GM21423 (cell line): Measurements from ENCODE around the gene ABHD17B.

Experiments used
- ATAC-seq: cut with Tn5 transposase; IDR thresholded peaks from one replicate; pipeline ENCODE4 v1.9.1; 2021; ENCODE audit warnings: mild to moderate bottlenecking, moderate library complexity; ENCODE audit not compliant: unreplicated experiment

The ABHD17B gene

DNA sequence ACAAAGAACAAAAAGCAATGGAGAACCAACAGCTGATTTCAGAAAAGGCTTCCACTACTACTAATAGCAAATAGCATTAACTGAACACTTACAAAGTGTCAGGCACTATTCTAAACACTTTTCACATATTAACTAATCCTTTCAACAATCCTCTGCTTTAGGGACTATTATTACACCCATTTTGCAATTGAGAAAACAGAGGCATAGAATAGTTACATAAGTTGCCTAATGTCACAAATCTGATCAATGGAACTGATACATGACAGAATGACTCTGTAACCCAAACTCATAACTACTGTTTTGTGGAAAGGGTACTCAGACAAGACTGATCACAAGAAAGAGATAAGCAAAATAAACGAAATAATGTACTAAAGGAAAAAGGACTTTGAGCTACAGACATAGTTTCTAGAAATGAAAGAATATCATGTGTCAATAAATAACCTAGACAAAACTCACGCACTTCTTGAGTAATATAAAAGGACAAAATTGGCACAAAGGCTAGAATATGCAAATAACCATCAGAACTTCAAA, 31.3 kb downstream of the ABHD17B start:
- no peak for ATAC-seq

DNA sequence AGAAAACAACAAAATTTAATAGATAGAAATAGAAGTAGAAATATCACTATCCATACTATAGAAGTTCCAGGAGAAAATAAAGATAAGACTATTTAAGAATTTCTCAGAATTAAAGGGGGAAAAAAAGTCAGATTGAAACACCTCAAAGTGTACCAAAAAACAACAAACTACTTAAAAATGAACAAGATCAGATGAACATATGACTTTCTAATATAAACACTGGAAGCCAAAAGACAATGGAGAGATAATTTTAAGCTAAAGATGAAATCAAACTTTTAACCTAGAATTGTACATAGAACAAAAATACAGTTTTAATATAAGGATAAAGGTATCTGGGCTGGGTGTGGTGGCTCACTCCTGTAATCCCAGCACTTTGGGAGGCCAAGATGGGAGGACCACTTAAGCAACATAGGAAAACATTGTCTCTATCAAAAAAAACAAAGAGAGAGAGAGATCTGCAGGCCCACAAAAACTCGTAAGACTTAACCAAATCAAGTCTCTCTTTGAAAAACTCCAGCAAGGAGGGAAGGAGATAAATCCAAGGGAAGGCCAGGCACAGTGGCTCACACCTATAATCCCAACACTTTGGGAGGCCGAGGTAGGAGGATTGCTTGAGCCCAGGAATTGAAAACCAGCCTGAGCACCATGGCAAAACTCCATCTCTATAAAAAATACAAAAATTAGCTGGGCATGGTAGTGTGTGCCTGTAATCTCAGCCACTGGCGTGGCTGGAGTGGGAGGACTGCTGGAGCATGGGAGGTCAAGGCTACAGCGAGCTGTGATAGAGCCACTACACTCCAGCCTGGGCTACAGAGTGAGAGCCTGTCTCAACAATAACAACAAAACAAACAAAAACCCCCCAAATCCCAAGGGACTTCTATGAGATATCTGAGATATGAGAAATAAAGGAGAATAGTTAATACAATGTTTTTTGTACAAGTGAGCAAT, 32.4 kb downstream of the ABHD17B start:
- ATAC-seq, result no peak

DNA sequence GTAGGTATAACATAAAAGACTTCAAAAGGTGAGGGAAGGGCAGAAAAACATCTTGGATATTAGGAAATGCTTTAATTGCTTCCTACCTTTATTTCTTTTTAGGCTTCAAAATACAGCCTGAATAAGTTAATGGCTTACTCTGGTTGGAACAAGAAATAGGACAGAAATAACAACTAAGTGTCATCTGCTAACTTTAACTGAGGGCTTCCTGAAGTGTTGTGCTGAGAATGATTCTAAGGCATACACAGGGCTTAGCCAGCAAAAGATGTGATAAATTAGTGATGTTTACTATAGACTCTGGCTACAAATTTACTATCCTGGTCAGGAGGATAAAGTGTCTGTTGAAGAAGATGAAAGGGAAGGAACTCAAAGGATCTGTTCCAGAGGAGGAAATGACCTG, 34.2 kb downstream of the ABHD17B start:
- no peak for ATAC-seq

DNA sequence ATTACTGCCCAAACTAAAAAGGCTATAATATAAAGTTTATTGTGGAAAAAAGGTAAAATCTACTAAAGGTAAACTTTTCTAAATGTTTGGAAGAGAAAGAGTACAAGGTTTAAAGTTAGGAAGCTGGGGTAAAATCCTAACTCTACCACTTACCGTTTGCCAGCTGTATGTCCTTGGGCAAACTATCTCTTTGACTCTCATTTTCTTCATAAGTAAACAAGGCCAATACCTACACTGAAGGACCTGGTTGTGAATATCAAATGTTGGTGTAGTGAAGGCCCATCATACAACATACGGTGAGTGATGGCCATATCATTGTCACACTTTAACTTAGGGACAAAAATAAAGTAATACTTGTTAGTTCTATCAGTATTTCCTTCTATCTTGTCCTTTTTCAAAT, 34.9 kb downstream of the ABHD17B start:
- ATAC-seq, result no peak

DNA sequence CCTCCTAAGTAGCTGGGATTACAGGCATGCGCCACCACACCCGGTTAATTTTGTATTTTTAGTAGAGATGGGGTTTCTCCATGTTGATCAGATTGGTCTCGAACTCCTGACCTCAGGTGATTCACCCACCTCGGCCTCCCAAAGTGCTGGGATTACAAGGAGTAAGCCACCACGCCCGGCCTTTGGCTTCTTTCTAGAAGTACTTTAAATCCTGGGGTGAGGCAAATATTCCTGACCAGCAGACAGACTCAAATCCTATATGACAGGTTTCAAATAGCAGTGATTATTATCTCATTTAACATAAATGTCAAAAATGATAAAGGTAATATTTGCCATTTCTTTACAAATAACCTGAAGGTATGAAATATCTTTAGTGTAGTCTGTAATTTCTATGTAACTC, 35.6 kb downstream of the ABHD17B start:
- ATAC-seq, result no peak

DNA sequence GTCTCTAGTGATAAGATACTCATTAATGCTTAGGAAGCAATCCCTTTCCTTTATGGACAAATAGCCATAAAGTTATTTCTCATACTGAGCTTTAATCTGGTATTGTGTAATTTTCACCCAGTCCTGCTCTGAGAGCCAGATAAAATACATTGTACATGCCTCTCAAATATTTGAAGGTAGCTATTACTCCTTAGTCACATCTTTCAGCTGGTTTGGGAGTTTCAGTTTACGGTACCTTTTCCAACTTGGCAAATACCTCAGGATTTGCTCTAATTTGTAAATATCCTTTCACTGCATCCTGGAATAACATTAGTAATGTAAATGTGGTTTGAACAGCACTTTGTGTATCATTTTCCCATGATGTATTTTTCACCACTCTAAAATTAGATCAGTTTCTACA, 47.4 kb downstream of the ABHD17B start:
- no peak for ATAC-seq

DNA sequence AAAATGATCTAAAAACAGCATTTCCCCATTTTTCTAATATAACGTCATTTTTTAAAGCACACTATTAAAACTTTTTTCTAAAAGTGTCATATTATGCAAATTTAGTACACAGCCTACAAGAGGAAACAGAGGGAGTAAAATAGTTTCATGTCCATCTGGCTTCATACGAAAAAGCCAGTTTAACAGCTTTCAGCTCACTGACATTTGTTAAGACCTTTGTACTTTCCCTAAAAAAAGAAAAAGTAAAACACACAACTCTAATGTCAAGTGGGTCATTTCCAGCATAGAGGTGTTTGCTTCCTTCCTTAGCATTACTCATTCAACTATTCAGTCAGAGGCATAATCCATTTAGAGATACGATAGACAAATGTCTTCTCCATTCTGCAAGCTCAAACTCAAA, 49.4 kb downstream of the ABHD17B start:
- no peak for ATAC-seq

DNA sequence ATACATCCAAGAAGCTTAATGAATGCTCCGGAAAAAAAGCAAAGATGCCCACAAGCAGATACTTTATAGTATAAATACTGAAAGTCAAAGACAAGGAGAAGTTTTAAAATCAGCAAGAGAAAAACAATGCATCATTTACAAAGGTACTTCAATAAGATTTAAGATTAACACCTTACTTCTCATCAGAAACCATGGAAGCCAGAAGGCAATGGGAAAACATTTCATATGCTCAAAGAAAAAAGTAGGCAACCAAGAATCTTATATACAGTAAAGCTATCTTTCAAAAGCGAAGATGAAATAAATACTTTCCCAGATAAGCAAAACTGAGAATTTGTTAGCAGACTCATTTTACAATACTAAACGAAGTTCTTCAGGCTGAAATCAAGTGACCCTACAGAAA, 51.1 kb downstream of the ABHD17B start:
- ATAC-seq, result no peak

DNA sequence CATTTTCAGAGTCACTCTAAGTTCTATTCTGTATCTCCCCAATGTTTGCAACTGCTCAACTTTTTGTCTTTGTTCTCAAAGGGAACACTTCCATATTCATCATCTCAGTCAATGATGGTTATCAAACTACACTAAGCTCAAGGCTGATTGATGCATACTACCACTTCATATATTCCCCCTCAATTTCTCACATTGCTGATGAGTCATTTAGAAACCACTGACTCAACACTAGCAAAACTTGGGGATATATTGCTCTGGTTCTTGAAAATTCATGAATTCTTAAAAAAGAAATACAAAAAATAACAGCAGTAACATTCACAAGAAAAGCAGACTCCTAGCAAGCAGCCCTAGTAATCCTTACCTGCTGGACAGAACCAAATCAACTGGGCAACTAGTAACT, 52.2 kb downstream of the ABHD17B start:
- ATAC-seq, result peak; percentile 84

DNA sequence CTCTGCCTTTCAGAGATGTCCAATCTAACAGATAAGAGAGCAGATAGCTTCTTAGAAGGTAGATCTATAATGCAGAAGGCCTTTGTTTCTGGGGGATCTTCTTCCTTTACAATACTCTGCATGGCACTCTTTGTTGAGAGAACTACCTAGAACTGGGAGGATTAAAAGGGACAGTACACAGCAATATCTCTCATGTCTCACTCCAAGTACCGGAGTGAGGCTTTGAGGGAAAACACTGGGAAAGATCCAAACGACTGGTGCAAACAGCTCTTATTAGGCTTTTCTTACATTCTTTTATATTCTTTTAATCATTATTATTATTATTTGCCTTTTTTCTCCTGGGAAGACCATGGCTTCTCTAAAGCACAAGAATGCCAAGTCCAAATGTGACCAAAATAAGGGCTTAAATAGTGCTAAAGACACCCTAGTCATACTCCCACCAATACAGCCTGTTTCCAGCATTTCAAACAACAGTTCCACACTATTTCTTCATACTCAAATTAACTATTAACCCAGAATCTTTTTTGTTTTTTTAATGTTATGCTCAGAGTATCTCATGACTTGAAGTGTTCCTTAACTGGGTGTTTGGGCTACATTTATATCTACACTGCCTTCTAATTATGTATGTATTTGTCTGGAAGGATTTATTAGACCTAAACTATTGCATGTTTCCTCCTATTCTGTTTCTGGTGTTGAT, 52.7 kb downstream of the ABHD17B start:
- ATAC-seq, result no peak

DNA sequence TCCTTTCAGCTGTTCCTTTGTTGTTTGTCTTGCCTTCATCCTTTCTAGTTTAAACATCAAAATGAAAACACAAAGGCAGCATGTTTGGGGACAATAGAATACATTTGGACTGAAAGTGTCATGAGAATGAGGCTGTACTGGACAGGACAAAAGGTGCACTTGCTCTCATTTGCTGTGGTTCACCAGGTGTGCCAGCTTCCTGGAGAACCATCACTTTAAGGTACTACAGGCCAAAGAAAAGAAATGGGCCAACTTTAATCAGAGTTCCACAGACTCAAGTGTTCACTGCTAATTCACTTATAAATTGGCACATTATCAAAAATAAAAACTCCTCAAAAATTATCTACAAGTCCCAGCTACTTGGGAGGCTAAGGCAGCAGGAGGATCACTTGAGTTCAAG, 53.8 kb downstream of the ABHD17B start:
- no peak for ATAC-seq

DNA sequence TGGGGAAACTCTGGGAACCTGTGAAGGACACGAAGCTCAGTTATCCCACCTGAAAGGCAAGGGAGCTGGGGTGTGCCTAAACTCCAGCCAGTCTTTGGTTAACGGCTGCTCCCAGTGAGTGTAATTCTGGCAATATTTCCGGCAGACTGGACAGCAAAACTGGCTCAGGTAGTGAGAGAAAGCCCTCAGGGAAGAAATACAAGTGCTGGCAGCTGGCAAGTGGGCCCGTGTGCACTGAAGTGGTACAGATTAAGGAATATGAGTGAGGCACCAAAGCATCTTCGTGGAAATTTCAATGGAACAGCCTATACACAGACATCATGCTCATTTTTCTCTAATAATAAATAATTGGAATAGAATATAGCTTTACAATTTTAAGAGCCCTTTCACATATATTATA, 56.2 kb downstream of the ABHD17B start:
- no peak for ATAC-seq

DNA sequence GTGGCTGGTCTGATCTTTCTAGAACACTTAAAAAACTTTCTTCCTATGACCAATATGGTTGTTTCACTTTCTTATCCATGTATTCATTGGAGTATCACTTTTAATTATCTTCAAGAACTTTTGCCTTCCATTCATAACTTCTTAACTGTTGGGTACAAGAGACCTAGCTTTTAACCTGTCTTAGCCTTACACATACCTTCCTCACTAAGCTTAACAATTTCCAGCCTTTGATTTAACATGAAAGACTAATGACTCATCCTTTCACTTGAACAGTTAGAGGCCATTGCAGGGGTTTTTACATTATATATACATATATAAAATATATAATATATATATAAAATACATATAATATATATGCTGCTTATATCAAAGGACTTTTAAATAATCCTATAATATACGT, 57.9 kb downstream of the ABHD17B start:
- ATAC-seq, result no peak

DNA sequence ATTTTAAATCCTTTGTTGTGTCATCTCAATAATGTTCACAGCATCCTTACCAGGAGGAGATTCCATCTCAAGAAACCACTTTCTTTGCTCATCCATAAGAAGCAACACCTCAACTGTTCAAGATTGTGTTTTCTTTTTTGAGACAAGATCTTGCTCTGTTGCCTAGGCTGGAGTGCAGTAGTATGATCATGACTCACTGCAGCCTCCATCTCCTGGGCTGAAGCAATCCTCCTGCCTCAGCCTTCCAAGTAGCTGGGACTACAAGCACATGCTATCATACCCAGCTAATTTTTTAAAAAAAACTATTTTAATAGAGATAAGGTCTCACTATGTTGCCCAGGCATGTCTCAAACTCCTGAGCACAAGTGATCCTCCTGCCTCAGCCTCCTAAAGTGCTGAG, 60.0 kb downstream of the ABHD17B start:
- ATAC-seq, result no peak

DNA sequence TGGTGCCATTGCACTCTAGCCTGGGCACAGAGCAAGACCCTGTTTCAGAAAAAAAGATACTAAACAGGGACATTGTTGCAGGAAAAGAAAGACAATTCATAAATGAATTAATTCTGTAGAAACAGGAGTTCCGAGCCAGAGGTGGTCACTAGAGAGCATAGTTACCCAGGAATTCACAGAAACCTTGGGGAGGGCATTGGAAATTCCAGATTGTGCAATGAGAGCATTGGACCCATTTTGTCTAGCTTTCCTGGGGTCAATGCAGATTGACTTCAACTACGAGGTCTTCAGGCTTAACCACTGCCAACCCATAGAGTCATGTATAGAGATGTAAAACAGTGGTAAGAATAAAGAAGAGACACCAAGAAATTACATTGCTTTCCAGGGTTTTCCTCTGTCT, 63.1 kb downstream of the ABHD17B start:
- ATAC-seq, result no peak

DNA sequence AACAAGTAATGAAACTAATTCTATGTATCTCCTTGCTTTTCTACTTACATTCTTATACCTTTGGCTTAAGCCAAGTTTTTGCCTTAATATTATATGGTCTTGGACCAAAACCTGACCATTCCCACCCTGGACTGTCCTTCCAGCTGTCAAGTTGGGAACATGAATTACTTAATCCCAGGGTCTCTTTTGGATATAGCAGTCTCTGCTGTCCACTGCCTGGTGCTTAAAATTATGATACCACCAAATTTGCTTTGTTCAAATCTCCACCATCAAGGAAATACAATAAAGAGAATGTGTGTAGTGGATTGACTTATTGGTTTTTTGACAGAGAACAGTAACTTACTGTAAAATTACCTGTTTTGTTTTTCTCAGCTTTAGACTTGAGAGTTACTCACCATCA, 66.2 kb downstream of the ABHD17B start:
- no peak for ATAC-seq

DNA sequence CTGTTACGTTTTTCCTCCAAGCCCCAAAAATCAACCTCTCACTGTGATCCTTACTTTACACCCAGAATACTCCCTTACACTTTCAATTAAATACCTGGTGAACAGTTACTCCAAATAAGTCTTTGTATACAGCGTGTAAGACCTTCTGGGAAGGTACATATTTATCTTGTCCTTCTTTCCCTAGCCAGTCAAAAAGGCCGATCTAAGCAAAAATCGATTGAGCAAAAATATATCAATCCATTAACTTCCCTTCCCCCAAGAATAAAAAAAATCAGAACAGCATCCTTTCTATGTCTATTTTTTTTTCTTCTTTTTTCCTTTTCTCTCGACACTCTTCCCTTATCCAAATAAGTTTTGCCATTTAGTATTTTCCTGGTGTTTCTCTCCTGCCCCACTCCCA, 71.3 kb downstream of the ABHD17B start:
- ATAC-seq, result no peak

DNA sequence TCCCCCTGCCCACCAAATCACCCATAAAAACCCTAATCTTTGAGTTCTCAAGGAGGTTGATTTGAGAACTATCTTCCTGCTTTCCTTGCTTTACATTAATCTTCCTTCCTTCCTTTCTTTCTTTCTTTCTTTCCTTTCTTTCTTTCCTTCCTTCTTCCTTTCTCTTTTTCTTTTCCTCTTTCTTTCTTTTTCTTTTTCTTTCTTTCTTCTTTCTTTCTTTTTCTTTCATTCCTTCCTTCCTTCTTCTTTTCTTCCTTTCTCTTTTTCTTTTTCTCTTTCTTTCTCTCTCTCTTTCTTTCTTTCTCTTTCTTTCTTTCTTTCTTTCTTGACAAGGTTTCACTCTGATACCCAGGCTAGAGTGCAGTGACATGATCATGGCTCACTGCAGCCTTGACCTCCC, 75.4 kb downstream of the ABHD17B start:
- no peak for ATAC-seq

DNA sequence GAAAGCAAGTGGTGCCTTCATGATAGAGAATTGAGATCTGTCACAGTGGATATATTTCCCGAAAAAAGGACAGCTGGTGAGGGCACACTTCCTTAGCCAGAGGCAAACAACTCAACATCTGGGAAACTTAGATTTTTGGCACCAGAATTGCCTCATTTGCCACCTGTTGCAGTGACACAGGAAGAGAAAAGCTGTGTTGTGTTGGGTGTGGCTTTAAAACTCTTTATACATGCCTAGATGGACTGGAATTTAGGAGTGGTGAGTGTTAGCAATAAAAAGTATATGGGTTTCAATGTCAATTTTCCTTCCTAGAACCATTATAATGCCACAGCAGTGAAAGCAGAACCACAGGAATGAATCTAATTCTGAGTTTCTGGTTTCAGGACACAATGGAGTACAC, 80.1 kb downstream of the ABHD17B start:
- ATAC-seq, result no peak

DNA sequence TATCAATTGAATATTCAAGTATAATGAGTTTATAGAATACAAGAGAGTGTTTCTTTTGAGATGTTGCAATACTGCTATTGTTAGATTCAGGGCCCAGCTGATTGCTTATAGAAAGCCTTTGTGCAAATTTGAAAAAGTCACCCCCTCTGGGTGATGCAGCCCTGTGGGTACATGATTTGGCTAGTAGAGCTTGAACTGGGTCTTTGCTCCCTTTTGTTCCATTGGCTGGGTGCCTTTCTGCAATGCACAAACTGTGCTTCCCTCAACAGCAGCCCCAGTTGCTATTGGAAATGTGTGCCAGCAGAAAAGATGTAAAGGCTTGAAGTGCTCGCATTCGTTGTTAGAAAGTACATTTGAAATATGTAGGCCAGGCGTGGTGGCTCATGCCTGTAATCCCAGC, 80.8 kb downstream of the ABHD17B start:
- ATAC-seq, result no peak

DNA sequence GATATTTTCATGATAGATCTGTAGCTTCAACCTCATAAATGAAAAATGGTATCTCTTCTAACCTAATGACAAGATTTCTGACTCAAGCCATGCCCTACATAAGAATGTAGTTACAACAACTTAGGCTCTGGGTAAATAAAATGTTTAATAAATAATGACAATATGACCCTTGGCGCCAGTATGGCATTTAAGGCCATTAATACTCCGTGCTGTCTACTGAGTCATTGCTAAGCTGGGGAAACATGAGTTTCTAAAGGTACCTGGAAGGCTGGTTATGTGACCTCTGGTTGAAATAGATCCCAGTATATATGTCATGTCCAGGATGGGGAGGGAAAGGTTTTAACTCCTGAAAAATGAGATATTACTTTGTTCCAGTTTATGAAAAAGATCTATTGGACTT, 84.7 kb downstream of the ABHD17B start:
- no peak for ATAC-seq

DNA sequence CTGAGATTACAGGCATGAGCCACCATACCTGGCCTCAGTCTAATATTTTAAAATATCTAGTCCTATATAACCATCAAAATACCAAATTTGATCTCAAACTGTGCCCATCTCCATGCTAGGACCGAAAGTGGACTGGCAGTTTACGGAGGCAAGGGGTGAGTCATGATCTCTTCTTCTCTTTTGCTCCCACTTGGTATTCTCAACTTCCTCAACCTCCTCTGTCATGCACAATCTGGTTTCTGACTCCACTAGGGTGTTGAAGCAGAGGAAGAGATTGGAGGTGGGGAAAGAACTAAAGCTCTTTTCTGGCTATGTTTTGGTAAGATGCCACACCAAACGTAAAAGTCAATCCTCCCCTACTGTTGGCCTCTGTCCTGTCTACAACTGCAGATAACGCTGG, 86.7 kb downstream of the ABHD17B start:
- ATAC-seq, result no peak
